Measurements from ENCODE around the gene GTF3C6. TPM values are rescaled to one million over a fixed set of nuclear protein-coding genes. Genes with fewer than 3 reads are reported as not detected.

Gene GTF3C6
- total RNA-seq, 2 experiments from 2014 or later, result 87.5 to 89.9 TPM

DNA sequence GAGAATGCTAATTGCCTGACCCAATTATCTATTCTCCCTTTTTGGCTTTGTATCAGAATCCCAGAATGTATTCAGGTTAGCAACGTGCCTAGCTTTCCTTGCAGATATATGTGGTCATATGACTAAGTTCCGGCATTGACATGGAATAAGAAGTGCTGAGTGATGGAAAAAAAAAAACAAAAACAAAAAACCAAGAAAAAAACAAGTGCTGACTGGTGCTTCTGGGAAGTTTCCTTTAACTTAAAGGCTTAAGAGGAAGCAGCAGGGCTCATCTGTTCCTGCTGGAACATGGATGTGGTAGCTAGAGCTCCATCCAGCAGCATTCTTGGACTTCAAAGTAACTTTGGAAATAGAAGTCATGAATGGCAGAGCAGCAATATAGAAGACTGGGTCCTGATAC lies 13.0 kb downstream of the GTF3C6 start:
- POLR2A ChIA-PET, result interaction anchor here (1.1 to 1.7 kb wide), 2 partner anchors 12 to 13 kb away, joined by 4 read pairs; partner anchors contain the start of gene GTF3C6
- H3K4me1 Mint-ChIP-seq (ENCODE audit: low read depth), result peaks cover 3% of the 10 kb centered on the region
- CTCF ChIA-PET, result interaction anchor here (0.6 to 2.4 kb wide), 2 partner anchors 41 to 207 kb away, joined by 3 to 6 read pairs; no protein-coding TSS in a partner anchor
- no peak overlapping the region for H3K4me3 Mint-ChIP-seq
- ATAC-seq (no peak), DNase-seq (no peak)
- H3K36me3 Mint-ChIP-seq (ENCODE audit: low read depth), result peaks cover 21% of the 10 kb centered on the region
- no peak overlapping the region for H3K27ac Mint-ChIP-seq
- H3K27me3 Mint-ChIP-seq, result no peaks in the 10 kb centered on the region
- TF ChIP-seq, protein P1, sequence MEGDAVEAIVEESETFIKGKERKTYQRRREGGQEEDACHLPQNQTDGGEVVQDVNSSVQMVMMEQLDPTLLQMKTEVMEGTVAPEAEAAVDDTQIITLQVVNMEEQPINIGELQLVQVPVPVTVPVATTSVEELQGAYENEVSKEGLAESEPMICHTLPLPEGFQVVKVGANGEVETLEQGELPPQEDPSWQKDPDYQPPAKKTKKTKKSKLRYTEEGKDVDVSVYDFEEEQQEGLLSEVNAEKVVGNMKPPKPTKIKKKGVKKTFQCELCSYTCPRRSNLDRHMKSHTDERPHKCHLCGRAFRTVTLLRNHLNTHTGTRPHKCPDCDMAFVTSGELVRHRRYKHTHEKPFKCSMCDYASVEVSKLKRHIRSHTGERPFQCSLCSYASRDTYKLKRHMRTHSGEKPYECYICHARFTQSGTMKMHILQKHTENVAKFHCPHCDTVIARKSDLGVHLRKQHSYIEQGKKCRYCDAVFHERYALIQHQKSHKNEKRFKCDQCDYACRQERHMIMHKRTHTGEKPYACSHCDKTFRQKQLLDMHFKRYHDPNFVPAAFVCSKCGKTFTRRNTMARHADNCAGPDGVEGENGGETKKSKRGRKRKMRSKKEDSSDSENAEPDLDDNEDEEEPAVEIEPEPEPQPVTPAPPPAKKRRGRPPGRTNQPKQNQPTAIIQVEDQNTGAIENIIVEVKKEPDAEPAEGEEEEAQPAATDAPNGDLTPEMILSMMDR (IDR thresholded peaks at IDR 0.05), result no peak
- H3K9me3 Mint-ChIP-seq, result no peaks in the 10 kb centered on the region
- intact Hi-C loops (cut with micrococcal nuclease), result no loop called here

DNA sequence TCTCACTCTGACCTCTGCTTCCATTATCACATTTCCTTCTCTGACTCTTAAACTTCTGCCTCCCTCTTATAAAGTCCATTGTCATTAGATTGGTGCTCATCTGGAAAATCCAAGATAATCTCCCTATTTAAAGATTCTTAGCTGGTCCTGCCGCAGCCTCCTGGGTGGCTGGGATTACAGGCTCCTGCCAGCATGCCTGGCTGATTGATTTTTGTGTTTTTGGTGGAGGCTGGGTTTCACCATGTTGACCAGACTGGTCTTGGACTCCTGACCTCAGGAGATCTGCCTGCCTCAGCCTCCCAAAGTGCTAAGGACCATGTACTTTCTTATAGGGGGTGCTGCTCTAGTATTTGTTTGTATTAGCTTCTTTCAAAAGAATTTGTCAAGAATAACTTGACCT lies 18.1 kb downstream of the GTF3C6 start:
- Mint-ChIP-seq H3K4me1 (ENCODE audit: low read depth) (peaks cover 23% of the 10 kb centered on the region), H3K4me3 (no peak overlapping the region), H3K9me3 (peaks cover 3% of the 10 kb centered on the region), H3K27me3 (no peaks in the 10 kb centered on the region), H3K36me3 (ENCODE audit: low read depth) (peaks cover 21% of the 10 kb centered on the region), H3K27ac (no peak overlapping the region)
- ATAC-seq, result no peak
- intact Hi-C loops (cut with micrococcal nuclease), result no loop called here
- no peak for DNase-seq
- TF ChIP-seq, protein P1 (IDR thresholded peaks at IDR 0.05), result no peak
- POLR2A ChIA-PET, result interaction anchor here (1.2 kb wide), 1 partner anchor 18 kb away, joined by 6 read pairs; the partner anchor contains the start of gene GTF3C6
- CTCF ChIA-PET, result interaction anchor here (0.9 to 1.2 kb wide), 2 partner anchors 33 to 35 kb away, joined by 3 read pairs; no protein-coding TSS in a partner anchor

DNA sequence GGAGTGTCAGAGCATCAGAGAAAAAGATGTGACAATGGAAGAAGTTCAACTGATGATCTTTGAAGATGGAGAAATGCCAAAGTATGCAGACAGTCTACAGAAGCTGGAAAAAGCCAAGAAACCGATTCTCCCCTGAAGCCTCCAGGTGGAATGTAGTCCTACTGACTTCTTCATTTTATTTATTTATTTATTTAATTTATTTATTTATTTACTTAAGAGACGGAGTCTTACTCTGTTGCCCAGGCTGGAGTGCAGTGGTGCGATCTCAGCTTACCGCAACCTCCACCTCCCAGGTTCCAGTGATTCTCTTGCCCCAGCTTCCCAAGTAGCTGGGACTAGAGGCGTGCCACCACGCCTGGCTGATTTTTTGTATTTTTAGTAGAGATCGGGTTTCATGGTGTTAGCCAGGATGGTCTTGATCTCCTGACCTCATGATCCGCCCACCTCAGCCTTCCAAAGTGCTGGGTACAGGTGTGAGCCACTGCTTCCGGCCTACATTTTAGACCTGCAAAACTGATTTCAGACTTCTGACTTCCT lies 21.1 kb downstream of the GTF3C6 start:
- H3K4me1 Mint-ChIP-seq (ENCODE audit: low read depth), result peaks cover 33% of the 10 kb centered on the region
- H3K27me3 Mint-ChIP-seq, result no peaks in the 10 kb centered on the region
- DNase-seq, result no peak
- CTCF ChIA-PET, result no interaction called here
- ATAC-seq, result no peak
- intact Hi-C loops (cut with micrococcal nuclease), result no loop called here
- POLR2A ChIA-PET, result interaction anchor here (1.1 kb wide), 1 partner anchor 14 kb away, joined by 3 read pairs; no protein-coding TSS in a partner anchor
- peak overlapping the region; percentile 22 for H3K27ac Mint-ChIP-seq
- peaks cover 28% of the 10 kb centered on the region for H3K36me3 Mint-ChIP-seq (ENCODE audit: low read depth)
- TF ChIP-seq, protein P1 (IDR thresholded peaks at IDR 0.05), result no peak
- no peak overlapping the region for H3K4me3 Mint-ChIP-seq
- peaks cover 3% of the 10 kb centered on the region for H3K9me3 Mint-ChIP-seq

DNA sequence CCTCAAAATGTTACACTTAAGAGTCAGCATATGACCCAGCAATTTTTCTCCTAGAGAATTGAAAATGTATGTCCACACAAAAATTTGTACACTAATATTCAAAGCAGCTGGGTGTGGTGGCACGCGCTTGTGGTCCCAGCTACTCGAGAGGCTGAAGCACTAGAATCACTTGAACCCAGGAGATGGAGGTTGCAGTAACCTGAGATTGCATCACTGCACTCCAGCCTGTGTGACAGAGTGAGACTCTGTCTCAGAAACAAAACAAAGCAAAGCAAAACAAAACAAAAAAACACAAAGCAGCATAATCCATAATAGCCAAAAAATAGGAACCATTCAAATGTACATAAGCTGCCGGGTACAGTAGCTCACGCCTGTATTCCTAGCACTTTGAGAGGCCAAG lies 21.7 kb downstream of the GTF3C6 start:
- POLR2A ChIA-PET, result interaction anchor here (1.1 kb wide), 1 partner anchor 15 kb away, joined by 3 read pairs; no protein-coding TSS in a partner anchor
- Mint-ChIP-seq H3K9me3 (peaks cover 3% of the 10 kb centered on the region), H3K4me3 (peak overlapping the region; percentile 97), H3K27me3 (no peaks in the 10 kb centered on the region), H3K27ac (peak overlapping the region; percentile 72), H3K36me3 (ENCODE audit: low read depth) (peaks cover 31% of the 10 kb centered on the region), H3K4me1 (ENCODE audit: low read depth) (peaks cover 33% of the 10 kb centered on the region)
- ATAC-seq (no peak), DNase-seq (no peak)
- CTCF ChIA-PET, result interaction anchor here (0.6 kb wide), 1 partner anchor 596 kb away, joined by 3 read pairs; no protein-coding TSS in a partner anchor
- TF ChIP-seq, protein P1 (IDR thresholded peaks at IDR 0.05), result no peak
- intact Hi-C loops (cut with micrococcal nuclease), result no loop called here

DNA sequence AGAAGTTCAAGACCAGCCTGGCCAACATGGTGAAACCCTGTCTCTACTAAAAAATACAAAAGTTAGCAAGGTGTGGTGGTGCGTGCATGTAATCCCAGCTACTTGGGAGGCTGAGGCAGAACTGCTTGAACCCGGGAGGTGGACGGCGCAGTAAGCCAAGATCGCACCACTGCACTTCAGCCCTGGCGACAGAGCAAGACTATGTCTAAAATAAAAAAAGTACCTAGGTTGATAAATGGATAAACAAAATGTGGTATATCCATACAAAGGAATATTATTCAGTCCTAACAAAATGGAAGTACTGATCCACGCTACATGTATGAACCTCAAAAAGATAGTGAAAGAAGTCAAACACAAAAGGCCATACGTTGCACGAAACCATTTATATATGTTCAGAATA lies 22.1 kb downstream of the GTF3C6 start:
- DNase-seq, result no peak
- POLR2A ChIA-PET, result no interaction called here
- peak overlapping the region; percentile 97 for H3K4me3 Mint-ChIP-seq
- H3K9me3 Mint-ChIP-seq, result peaks cover 3% of the 10 kb centered on the region
- H3K36me3 Mint-ChIP-seq (ENCODE audit: low read depth), result peaks cover 35% of the 10 kb centered on the region
- H3K27ac Mint-ChIP-seq, result peak overlapping the region; percentile 97
- ATAC-seq, result no peak
- CTCF ChIA-PET, result interaction anchor here (0.6 kb wide), 1 partner anchor 596 kb away, joined by 3 read pairs; no protein-coding TSS in a partner anchor
- no peaks in the 10 kb centered on the region for H3K27me3 Mint-ChIP-seq
- TF ChIP-seq, protein P1 (IDR thresholded peaks at IDR 0.05), result no peak
- intact Hi-C loops (cut with micrococcal nuclease), result no loop called here
- H3K4me1 Mint-ChIP-seq (ENCODE audit: low read depth), result peaks cover 35% of the 10 kb centered on the region
